Fibroblast of skin of scalp (primary cell): ENCODE results near the gene CD247.

Experiments used
- DNase-seq: peaks from one replicate; pipeline ENCODE4 v3.0.0-alpha.2; 2013

The CD247 gene

DNA sequence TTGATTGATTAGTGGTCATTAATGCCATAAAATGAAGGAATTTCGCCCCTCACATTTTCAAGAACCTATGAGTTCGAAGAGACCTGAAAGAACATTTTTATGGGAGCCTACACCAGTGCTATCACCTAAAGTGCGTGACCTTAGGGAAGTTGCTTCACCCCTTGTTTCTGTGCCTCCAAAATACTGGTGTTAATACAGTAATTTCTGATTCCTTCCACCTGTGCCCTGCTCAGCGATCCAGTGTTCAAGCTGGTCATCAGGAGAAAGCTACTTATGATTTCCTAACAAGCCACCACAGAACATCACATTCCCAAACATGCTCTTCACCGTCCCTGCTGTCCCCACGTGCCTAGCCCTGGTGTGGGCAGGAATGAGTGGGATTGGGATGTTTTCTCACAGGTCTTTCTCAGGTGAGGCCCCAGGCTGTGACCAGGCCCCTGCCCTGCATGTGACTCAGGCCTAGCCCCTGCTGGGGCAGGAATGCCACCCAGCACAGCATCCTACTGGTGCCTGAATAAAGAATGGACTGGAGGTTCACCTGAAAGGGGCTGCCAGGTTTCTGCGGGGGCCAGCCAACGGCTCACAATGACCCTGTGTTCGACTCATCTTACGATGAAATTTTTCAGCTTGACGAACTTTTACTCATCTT lies 60.3 kb downstream of the CD247 start:
- no peak for DNase-seq

DNA sequence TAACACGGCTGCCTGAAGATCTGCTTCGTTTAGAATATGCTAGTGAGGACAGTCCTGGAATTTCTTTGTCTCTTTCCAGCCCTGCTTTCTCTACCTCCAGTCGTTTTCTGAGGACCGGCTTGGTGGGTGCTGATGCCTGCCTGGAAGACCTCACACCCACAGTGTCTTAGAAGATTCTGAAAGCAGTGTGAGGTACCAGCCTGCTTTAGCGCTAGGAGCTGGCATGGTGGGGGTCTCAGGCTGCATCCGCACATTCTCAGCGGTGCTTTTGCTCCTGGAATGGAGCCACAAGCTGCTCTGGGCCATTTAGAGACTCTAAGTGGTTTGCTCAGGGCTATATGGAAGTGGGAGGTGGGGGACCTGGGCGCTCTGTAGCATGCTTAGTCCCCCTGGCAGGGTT lies 61.4 kb downstream of the CD247 start:
- no peak for DNase-seq

DNA sequence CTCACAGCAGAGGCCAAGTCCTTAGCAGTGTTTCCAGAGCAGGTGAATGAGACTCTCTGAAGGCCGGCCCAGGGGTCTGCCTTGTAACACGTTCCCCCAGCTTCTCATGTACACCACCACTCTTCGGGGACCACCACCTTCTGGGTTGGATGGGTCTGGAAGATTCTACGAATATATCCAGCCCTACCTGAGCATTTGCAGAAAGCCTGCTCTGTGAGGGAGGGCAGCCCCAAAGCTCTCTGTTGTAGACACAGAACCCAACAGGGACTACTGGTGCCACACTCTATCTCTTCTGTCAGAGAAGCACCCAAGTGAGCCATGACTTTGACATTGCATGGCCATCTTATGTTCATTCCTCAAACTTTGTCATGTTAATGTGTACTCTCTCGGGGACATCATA lies 61.8 kb downstream of the CD247 start:
- DNase-seq: no peak

DNA sequence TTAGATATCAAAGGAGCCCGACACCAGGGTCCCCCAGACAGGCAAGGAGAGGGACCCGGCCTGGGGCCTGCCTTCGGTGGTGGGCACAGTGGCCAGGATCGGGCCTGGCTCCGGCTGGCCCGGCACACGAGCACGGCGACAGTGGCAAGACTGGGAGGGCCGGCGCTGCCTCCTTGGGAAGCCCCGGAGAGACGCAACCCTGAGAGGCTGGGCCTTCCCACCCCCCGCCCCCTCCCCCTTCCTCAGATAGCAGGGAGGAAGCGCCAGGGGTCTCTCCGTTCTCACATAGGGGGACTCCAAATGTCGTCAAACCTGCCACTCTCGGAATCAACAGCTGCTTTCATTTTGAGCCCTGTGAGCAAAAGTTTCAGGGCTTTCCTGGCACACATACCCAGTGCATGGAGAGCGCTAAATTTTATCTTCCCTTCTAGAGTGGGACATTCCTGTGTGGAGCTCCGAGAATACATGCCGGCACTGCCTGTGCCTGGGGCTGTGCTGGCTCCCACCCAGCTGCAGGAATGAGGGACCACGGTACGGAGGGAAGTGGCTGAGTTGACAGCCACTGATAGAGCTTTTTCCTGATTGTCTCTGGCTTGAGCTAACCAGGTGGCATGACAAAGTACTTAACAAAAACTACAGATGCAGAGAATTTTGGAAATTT lies 62.4 kb downstream of the CD247 start:
- peak; percentile 6 for DNase-seq

DNA sequence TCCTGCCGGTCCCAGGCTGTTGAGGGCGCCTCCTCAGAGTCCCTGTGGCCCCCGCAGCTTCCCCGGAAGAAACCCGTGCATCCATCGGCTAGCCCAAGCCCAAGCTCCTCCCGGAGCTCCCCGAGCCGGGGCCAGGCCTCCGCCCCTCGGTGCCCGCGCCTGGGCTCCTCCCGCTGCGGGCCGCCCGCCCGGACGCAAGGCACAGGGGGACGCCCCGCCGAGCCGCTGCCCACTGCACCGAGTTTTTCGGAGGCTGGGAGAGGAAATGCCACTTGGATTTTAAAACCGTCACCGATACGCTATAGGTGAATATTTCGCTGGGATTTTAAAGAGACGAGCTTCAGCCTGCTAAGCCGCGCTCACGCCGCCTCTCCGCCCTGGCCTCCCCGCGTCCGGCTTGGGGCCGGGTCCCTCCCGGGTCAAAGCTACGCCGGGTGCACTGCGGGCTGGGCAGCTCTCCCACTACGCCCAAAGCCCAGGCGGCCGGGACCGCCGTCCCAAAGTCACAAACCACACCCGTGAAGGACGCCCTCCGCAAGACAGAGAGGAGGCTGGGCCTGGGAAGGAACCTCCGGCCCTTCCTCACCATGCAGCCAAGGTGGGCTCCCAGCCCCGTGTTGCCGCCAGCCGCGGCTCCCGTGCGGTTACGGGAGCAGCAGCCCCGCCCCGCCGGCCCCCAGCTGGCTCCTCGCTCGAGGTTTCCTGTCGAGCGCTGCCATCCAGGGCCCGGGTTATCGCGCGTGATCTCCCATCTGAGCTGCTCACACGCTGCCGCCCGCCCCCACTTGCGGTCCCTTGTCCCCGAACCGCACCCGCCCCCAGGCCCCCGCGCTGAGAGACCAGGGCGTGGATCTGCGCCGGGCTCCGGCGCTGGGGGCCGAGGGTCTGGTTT lies 63.2 kb downstream of the CD247 start:
- peak; percentile 33 for DNase-seq

DNA sequence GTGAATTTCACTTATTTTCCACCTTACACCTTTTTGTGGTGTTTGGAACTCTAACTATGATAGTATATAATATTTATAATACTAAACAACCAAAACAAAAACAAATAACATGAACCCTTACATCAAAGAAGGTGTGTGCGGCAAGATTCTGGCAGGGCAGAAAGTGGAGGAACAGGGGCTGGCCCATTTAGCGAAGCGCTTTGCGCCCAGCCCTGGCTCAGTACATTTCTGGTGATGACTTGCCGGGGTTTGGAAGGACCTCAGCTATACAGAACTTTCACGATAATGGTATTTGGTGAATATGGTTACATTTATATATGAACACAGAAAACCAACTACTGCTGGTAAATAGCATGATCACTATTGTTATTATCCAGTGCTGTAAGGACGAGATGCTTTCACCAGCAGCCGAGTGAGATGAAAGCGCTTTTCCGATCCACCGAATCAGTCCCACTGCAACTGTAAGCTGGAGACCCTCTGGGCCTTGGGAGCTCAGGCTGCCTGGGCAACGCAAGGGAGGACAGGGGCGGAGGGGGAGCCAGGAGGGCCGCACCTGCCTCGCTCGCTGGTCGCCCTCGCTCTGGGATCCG lies 63.9 kb downstream of the CD247 start:
- no peak for DNase-seq

DNA sequence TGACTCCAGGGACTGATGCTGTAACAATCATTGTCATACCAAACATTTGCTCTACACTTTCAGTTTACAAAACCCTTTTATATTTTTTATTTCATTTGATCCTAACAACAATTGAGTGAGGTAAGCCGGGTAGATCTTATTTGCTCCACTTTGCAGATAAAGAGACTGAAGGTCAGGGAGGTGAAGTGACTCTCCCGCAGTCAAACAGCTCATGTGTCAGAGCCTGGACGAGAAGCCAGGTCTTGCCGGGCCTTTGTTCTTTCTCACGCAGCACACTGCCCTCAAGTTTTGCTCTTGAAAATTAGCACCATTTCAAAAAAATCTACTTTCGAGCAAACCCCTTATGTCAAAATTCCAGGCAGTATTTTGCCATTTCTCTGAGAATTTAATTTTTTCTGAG lies 65.2 kb downstream of the CD247 start:
- DNase-seq: no peak

DNA sequence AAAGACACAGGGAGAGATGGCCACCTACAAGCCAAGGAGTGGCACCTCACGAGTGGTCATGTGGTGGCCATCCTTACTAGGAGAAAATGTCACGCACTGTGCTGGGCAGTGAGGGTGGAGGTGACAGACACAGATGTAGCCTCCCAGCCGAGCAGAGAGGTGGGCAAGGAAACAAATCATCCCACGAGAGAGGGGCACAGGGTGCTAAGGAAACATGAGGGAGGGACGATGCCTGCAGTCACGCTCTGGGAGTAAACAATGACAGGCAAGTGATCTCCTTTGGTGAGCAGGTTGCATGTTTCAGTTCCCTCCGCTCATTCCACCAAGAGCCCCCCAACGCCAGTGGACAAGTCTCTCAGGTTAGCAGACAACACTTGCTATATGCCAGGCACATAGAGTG lies 65.8 kb downstream of the CD247 start:
- DNase-seq: no peak

DNA sequence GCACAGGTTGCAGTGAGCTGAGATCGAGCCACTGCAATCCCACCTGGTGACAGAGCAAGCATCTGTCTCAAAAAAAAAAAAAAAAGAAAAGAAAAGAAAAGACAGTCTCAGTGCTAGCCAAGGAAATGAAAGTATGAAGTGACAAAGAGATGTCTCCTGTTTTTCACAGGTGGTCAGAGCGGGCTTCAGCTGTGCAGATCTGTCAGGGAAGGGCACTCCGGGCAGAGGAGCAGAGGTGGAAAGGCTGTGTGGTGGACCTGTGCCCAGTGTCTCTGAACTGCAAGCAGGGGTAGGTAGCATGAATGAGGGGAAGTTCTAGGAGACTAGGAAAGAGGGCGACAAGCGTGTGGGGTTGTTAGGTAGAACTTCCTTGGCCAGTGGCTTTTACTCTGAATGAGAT lies 67.5 kb downstream of the CD247 start:
- DNase-seq: no peak

DNA sequence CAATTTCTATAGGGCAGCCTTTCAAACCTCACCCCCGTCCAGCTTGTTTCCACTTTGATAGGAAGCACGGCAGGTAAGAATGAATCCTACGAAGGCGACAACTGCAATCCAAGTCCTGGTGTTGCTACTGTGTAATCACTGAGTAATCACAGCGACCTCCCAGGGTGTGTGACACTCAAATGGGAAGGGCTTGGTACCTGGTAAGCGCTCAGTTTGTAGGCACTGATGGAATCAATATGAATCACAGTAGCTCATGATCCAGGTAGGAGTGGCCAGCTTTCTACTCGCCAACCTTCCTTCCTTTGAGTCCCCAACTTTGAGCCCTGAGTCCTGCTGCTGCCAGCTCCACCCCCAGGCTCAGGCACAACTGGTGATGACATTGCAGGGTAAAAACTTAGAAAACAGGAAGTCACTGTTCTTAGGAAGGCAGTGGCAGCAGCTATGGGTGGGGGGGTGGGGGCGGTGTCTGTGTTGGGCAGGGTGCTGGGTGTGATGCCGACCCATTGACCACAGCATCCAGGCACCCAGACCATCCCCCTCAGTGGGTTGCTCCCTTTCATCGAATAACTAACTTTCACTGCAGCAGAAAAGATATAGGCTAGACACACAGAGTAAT lies 70.7 kb downstream of the CD247 start:
- DNase-seq: no peak

DNA sequence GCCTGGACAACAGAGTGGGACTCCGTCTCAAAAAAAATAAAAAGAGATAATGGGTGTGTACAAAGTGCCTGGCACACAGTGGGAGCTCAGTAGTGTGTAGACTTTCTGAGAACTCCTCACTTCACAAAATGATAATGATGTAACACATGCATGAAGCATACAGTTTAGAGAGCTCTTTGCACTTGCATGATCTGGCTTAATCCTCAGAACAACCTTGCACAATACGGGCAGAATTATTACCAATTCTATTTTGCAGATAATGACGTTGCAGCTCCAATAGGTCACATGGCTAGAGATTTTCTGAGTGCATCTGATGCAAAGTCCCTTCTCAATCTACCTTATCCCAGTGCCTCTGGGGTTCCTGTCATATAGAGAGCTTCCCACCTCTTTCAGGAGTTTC lies 71.4 kb downstream of the CD247 start:
- no peak for DNase-seq

DNA sequence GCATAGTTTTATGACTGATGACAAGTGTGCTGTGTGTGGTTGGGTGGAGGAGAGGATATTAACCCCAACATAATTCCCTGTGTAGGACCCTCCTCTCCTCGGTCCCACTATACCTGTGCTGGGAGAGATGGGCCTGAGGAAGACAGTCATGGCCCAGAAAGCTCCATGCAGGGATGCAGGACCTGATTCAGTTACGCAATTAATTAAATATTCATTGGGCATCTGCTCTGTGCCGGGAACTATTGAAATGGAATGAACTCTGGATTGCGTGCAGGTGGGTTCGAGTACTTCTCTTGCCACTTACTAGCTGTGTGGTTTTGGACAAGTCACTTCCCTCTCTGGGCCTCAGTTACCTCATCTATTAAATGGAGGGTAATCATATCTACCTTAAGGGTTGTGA lies 74.6 kb downstream of the CD247 start:
- no peak for DNase-seq

DNA sequence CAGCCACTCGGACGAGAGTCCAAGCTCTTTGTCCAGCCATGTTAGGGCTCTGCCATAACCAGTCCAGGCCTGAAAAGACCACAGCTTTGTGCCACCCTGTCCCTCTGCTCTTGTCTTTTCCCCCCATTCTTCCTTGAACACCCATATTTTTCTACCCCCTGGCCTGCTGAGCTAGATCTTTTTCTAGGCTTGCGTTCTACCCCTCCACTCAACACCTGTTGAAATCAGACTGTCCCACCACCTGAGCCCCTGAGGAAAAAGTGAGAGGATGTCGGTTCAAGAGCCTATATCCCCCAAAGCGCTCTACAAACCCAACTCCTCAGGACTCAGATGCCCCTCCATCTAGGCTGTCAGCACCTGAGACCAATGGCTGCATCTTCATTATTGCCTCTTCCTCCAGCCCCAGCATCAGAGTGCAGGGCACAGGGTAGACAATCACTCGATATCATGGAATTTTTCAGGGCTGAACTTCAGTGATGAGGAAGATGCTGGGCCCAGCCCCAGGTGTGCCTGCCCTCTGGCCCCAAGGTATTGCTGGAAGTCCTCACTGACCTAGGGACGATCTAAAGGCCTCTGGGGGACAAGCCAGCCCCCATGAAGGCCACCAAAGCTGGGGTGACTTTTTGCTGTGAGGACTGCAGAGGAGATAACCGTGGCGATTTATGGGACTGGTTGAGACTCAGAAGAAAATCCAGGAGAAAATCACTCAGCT lies 75.3 kb downstream of the CD247 start:
- no peak for DNase-seq

DNA sequence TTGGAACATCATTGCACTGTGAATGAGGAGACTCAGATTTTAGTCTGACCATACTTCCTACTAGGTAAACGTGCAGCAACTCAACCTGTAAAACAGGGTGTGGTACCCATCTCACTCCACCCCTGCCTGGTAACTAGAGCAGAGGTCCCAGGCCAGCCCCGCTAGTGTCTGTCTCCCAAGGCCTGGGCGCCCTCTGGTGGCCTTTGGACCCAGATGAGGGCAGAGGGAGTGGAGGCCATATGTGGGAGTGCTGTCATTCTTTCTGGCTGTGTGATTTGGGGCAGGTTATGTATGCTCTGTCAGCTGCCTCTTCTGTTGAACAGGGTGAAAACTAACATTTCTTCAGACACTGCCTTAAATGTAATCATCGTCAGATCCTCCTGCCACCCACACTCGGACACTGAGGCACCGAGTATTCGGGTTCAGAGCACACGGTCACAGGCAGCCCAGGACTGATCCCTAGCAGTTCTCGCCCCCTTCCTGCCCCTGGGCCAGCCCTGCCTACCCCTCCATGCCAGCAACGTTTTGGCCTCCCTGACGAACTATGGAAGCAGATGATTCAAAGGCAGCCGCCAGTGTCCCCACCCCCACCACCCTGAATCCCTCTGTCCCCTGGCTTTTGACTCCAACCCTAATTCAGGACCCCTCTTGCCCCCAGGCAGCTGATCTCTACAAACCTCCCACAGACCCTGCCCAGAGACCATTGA lies 76.0 kb downstream of the CD247 start:
- peak; percentile 77 for DNase-seq

DNA sequence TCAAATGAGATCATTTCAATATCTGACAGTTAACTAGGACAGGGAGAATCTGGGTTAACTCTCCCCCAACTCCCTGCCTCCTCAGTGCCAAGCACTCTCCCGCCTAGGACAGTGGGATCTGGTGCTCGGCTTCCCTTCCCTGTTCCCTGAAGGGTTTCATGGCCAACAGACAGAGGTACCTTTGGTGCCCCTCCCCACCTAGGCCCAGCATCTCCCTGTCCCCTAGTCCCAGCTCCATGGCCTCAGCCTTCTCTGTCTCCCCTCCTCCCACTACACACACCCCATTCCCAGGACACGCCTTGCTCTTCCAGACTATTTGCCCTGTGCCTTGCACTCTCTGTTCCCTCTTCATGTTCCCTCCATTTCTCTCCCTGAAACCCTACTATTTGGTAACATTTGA lies 77.1 kb downstream of the CD247 start:
- no peak for DNase-seq

DNA sequence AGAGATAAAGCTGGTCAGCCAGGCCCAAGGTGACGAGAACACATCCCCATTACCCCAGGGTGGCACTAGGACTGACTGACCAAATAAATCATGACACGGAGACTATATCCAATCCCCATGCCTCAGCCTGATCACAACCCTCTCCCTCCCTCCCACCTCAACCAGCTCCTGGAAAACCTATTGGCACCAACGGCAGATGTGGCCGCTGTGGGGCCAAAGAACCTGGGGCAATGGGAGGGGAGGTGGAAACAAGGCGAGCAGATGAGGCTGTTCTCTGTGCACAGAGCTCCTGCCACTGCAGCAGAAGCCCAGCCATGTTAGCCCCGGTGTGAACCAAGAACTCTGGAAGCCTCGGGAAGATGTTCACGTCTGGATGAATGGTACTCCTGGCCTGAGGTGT lies 77.6 kb downstream of the CD247 start:
- no peak for DNase-seq

DNA sequence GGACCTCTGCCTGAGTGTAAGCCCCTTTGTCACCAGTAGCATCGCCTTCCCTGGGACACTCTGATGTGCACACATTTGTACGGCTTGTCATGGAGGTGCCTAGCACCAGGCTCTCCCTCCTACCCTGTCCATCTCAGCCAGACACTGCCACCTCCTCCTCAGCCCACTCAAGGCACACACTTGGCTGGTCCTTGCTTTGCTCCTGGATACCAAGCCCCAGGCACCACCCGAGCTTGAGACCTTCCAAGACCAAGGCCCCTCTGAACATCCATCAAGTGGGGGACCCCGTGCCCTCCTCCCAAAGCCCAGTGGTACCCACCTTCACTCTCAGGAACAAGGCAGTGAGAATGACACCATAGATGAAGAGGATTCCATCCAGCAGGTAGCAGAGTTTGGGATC lies 78.0 kb downstream of the CD247 start:
- no peak for DNase-seq

DNA sequence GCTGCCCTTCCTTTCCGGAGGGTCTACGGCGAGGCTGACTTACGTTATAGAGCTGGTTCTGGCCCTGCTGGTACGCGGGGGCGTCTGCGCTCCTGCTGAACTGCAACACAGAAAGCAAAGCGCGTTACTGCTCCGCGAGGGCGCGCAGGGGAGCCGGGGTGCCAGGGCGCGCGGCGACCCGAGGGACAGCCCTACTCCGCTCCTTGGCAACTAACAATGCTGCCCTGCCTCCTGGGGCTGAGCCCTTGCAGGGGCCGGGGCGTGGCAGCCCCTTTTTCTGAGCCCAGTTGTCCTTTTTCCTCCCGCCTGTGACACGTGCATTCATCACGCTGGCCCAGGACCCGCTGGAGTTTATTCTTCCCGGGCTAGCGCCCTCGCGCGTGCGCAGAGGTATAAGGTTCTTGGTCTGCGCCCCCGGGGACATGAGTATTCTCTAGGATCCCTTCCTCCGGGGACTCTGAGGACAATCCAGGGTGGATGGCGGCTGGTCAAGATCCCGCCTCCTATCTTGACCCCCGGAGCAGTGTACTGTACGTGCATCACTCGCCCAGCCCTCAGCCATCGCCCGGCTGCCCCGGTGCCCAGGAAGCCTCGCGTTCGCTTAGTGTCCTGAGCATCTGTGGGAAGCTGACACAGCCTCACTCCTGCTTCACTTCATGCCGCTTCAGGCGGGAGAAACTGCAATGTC lies 78.9 kb downstream of the CD247 start:
- peak; percentile 49 for DNase-seq

DNA sequence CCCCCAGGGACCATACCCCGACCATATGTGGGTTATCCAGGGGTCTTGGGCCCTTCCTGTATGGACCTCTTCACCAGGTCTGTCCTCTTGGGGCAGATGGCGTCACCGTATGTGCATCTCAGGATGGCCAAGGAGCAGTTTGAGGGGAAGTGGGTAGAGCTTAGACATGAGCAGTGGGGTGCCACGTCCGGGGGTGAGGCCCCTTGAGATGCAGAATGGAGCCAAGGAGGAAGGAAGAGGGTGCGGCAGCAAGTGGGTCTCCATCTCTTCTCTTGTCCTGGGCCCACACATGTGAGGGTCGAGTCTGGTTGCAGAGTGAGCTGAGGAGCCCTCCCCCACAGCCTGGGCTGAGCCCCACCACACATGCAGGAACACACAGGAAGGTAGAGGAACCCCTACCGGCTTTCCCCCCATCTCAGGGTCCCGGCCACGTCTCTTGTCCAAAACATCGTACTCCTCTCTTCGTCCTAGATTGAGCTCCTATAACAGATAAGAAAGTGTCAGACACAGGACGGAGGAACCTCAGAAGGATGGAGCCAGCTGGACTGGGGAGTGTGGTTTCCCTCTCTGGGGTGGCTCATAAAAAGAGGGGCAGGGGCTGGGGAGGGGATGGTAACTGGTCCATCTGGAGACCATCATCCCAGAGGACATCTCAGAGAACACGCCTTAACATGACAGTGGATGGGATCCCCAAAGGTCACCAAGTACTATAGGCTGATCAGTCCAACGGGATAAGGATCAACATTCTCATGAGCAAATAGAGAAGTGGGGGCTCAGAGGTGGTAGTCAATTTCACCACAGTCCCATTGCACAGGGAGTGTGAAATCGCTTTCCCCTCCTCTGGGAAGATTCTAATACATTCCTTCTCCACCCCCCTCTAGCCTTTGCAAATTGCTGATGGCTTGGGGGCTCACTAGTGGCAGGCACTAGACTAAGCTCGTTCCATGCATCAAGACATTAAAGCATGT lies 79.9 kb downstream of the CD247 start:
- DNase-seq: no peak

DNA sequence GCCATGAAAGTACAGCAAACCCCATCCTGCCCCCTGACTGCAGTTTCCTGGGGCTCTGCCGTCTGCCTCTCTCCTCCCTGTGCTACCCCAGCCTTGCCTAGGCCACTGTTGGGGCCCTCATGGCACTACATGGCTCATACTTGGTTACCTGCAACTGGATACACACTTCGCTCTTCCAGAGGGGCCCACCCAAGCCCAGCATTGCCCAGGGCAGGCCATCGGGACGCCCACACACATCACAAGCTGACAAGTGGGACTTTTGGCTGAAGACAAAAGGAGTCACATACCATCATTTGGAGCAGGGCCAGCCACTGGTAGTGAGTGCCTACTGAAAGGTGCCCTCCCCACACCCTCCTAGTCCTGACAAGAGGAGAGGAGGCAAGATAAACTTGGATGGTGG lies 82.8 kb downstream of the CD247 start:
- no peak for DNase-seq
